PC-9 (cell line): ENCODE results near the gene DPH6. TPM values are rescaled to one million over a fixed set of nuclear protein-coding genes. Genes with fewer than 3 reads are reported as not detected.

Experiments used
- BruUV-seq: library from RNA; stranded (reverse); fragments of 400-500 nt; replicated peaks from 2 replicates; lab custom pipeline; 2021; lab: Mats Ljungman, UMichigan
- CTCF ChIA-PET: fragments of 300-600 bp; sonication (Branson Sonifier 250); formaldehyde crosslinking; loops from one replicate; lab custom pipeline; 2022; ENCODE audit warnings: antibody characterized with exemption; lab: Charles Lee
- POLR2A ChIA-PET: fragments of 300-600 bp; sonication (Branson Sonifier 250); formaldehyde crosslinking; loops from one replicate; lab custom pipeline; 2022; ENCODE audit warnings: antibody characterized with exemption; ENCODE audit not compliant: unreplicated experiment; lab: Charles Lee
- DNase-seq, 2 experiments: peaks; one replicate each; pipeline versions ENCODE4 v3.0.0 to v3.0.0-alpha.2; 2015 to 2022; ENCODE audit warnings: mixed read lengths in 1 of 2
- H2AFZ ChIP-seq: fragments of 200-600 bp; sonication (generic); 2 replicates; pipeline ENCODE4 v1.8.1; 2017; ENCODE audit warnings: antibody characterized with exemption
- H3F3A ChIP-seq: fragments of 200-600 bp; sonication (generic); 2 replicates; pipeline ENCODE4 v1.8.1; 2017; ENCODE audit warnings: antibody characterized with exemption, mild to moderate bottlenecking, low read depth; ENCODE audit not compliant: insufficient read depth
- H3K27ac ChIP-seq: fragments of 200-600 bp; sonication (generic); 2 replicates; pipeline ENCODE4 v1.6.1; 2016; ENCODE audit warnings: mixed run types
- H3K27me3 ChIP-seq: fragments of 200-600 bp; sonication (generic); 2 replicates; pipeline ENCODE4 v1.6.1; 2016; ENCODE audit warnings: low read depth, mixed run types; ENCODE audit not compliant: insufficient read depth
- H3K36me3 ChIP-seq: fragments of 200-600 bp; sonication (generic); 2 replicates; pipeline ENCODE4 v1.6.1; 2016; ENCODE audit warnings: low read depth, mixed run types
- H3K4me1 ChIP-seq: fragments of 200-600 bp; sonication (generic); replicated peaks from 2 replicates; pipeline ENCODE4 v1.6.1; 2016; ENCODE audit warnings: mixed run types; ENCODE audit not compliant: insufficient read depth
- H3K4me2 ChIP-seq: fragments of 200-600 bp; sonication (generic); 2 replicates; pipeline ENCODE4 v1.6.1; 2017; ENCODE audit warnings: mixed run types
- H3K4me3 ChIP-seq: fragments of 200-600 bp; sonication (generic); 2 replicates; pipeline ENCODE4 v1.6.1; 2016; ENCODE audit warnings: mixed run types
- H3K79me2 ChIP-seq: fragments of 200-600 bp; sonication (generic); 2 replicates; pipeline ENCODE4 v1.6.1; 2017; ENCODE audit warnings: low read depth, mixed run types
- H3K9me2 ChIP-seq: fragments of 200-600 bp; sonication (generic); 2 replicates; pipeline ENCODE4 v1.8.1; 2017; ENCODE audit warnings: mild to moderate bottlenecking; ENCODE audit not compliant: insufficient read depth
- H3K9me3 ChIP-seq: fragments of 200-600 bp; sonication (generic); 2 replicates; pipeline ENCODE4 v1.8.1; 2016; ENCODE audit warnings: low read depth; ENCODE audit not compliant: insufficient read depth
- H4K20me1 ChIP-seq: fragments of 200-600 bp; sonication (generic); 2 replicates; pipeline ENCODE4 v1.8.1; 2017; ENCODE audit not compliant: insufficient read depth
- CTCF ChIP-seq: fragments of 200-600 bp; sonication (generic); conservative IDR thresholded peaks from 2 replicates; pipeline ENCODE4 v1.6.1; 2017; ENCODE audit warnings: mixed run types, antibody characterized with exemption, mild to moderate bottlenecking, moderate library complexity
- EZH2 ChIP-seq: fragments of 200-600 bp; sonication (generic); IDR thresholded peaks from 2 replicates; pipeline ENCODE4 v1.8.0; 2017; ENCODE audit warnings: antibody characterized with exemption, low read depth
- intact Hi-C: fragments of 100-400 bp; cut with micrococcal nuclease; formaldehyde crosslinking; loops from one replicate; pipeline ENCODE4 v1.10.0; 2022; ENCODE audit not compliant: unreplicated experiment
- total RNA-seq: library from RNA; stranded (reverse); gene quantifications from 2 replicates; pipeline ENCODE4 v1.2.3, GENCODE V29; 2021

Gene DPH6
- total RNA-seq, 1 experiment from 2014 or later = 14.8 TPM

- TF ChIP-seq CTCF = no peak
- TF ChIP-seq EZH2 = no peak
- no peaks in the 10 kb centered on the region for H3K36me3 ChIP-seq
- intact Hi-C loops = no loop called here
- H3K79me2 ChIP-seq = no peaks in the 10 kb centered on the region
- ChIA-PET POLR2A (interaction anchor here (0.6 kb wide), 1 partner anchor 11 kb away, joined by 5 read pairs; no protein-coding TSS in a partner anchor), CTCF (no interaction called here)
- H3K27ac ChIP-seq = no peak overlapping the region
- H3K4me1 ChIP-seq = no peaks in the 10 kb centered on the region
- H4K20me1 ChIP-seq = no peaks in the 10 kb centered on the region
- no peaks in the 10 kb centered on the region for H3F3A ChIP-seq
- no peak overlapping the region for H2AFZ ChIP-seq
- no TSS peak for BruUV-seq
- no peak overlapping the region for H3K4me2 ChIP-seq
- no peaks in the 10 kb centered on the region for H3K9me3 ChIP-seq
- no peaks in the 10 kb centered on the region for H3K9me2 ChIP-seq
- no peaks in the 10 kb centered on the region for H3K27me3 ChIP-seq
- DNase-seq = no peak
- no peak overlapping the region for H3K4me3 ChIP-seq
Observed at GRCh38 chr15:35535365-35535916, 10.5 kb downstream of the DPH6 start.

- intact Hi-C loops = no loop called here
- TF ChIP-seq CTCF (no peak), EZH2 (no peak)
- Histone ChIP-seq H3K36me3 (no peaks in the 10 kb centered on the region), H3K4me2 (no peak overlapping the region), H3F3A (no peaks in the 10 kb centered on the region), H3K9me2 (no peaks in the 10 kb centered on the region), H3K27ac (no peak overlapping the region), H3K79me2 (no peaks in the 10 kb centered on the region), H3K4me3 (no peak overlapping the region), H3K9me3 (0 out of 2 replicates have a peak, but pooled peaks cover 6% of the 10 kb centered on the region), H2AFZ (no peak overlapping the region), H3K27me3 (no peaks in the 10 kb centered on the region), H4K20me1 (no peaks in the 10 kb centered on the region), H3K4me1 (no peaks in the 10 kb centered on the region)
- no peak for DNase-seq
- POLR2A ChIA-PET = no interaction called here
- CTCF ChIA-PET = no interaction called here
- BruUV-seq = no TSS peak
Observed at GRCh38 chr15:35533130-35534110, 12.5 kb downstream of the DPH6 start.

GRCh38 chr15:35530698-35531097 lies 15.3 kb downstream of the DPH6 start:
- ChIA-PET POLR2A (no interaction called here), CTCF (no interaction called here)
- TF ChIP-seq CTCF (no peak), EZH2 (no peak)
- Histone ChIP-seq H3K4me2 (no peak overlapping the region), H3K27me3 (no peaks in the 10 kb centered on the region), H3K79me2 (no peaks in the 10 kb centered on the region), H3K27ac (no peak overlapping the region), H2AFZ (no peak overlapping the region), H3K4me1 (no peaks in the 10 kb centered on the region), H3K36me3 (no peaks in the 10 kb centered on the region), H4K20me1 (no peaks in the 10 kb centered on the region), H3K9me2 (no peaks in the 10 kb centered on the region), H3K9me3 (0 out of 2 replicates have a peak, but pooled peaks cover 6% of the 10 kb centered on the region), H3F3A (no peaks in the 10 kb centered on the region), H3K4me3 (no peak overlapping the region)
- no peak for DNase-seq
- intact Hi-C loops = no loop called here
- no TSS peak for BruUV-seq
